Activated CD4-positive, alpha-beta T cell treated with anti-CD3 and anti-CD28 coated beads, Interleukin-2, amount 50 U/mL, for 4 hours (primary cell): ENCODE data around the gene F11R.
"Not testable (repeated sequence)": the region's sequence is repeated elsewhere in the genome, so short reads cannot be mapped to it uniquely, and the experiment has no call there.

ENCODE experiments used
- DNase-seq, 2 experiments: peaks; one replicate each; pipeline ENCODE4 v3.0.0-alpha.2; 2020

The F11R gene

DNA sequence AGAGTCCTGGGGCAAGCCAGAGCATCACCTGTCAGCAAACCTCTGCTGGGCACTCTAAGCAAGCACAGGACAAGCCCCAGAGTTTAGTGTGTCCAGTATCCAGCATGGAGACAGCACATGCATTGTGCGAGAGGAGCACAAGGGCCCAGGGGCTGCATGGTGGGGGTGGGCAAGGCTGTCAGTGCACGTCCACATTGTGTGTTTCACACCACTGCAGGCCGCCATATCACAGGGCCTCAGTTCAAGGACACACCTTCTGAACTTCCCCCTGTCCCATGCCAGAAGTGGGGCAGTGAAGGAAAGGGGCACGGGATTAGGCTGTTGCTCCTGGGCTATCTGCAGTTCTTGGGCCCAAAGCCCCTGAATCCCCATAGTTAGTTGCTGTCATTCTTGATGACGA, 18.6 kb upstream of the F11R start:
- no peak for DNase-seq

DNA sequence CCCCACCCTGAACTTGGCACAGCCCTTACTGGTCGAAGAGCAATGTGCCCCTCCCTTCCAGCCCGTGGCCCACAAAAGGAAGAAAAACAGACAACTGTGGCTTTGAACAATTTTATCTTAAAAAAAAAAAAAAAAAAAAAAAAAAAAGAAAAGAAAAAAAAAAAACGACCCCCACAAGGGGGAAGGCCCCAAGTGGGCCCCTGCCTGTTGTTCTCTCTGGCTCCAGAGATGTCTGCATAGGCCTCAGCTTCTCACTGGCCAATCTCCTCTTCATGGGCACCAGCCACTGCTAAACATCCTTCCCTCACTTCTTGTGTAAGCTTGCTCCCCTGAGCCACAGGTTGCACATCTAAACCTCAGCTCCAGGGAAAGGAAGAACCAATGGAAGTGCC, 18.2 kb upstream of the F11R start:
- no peak for DNase-seq

DNA sequence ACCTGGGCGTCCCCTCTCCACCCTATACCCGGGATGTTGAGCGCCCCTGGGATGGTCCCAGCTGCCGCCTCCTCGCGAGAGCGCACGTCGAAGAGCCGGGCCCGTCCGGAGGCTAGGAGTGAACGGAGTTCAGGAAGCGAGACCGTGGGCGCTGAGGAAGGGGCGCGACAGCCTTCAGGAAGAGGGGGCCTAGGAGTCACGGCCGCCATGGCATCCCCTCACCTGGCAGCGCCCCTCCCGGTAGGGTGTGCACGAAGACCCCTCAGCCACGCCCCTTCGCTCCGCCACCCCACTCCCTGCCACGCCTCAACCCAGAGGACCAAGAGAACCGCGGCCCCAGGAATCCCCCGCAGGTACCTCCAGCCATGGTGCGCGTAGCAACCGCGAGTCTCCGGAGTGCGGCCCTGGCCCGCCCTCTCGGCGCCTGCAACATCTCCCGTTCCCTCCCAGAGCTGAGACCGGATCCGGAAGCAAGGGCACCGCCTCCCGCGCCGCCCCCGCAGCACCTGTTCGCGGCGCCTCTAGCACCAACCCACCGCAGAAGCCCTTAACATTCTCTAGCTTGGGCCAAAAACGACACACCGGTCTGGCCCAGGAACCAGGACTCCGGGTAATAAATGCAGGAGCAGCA, 17.7 kb upstream of the F11R start, which contains the start of gene TSTD1:
Gene TSTD1, minus strand, starts transcription at position 442 of the 631 bp plus-strand sequence. Its CDS starts 75 bp downstream, at position 367.
- DNase-seq, result peak; percentile 83

DNA sequence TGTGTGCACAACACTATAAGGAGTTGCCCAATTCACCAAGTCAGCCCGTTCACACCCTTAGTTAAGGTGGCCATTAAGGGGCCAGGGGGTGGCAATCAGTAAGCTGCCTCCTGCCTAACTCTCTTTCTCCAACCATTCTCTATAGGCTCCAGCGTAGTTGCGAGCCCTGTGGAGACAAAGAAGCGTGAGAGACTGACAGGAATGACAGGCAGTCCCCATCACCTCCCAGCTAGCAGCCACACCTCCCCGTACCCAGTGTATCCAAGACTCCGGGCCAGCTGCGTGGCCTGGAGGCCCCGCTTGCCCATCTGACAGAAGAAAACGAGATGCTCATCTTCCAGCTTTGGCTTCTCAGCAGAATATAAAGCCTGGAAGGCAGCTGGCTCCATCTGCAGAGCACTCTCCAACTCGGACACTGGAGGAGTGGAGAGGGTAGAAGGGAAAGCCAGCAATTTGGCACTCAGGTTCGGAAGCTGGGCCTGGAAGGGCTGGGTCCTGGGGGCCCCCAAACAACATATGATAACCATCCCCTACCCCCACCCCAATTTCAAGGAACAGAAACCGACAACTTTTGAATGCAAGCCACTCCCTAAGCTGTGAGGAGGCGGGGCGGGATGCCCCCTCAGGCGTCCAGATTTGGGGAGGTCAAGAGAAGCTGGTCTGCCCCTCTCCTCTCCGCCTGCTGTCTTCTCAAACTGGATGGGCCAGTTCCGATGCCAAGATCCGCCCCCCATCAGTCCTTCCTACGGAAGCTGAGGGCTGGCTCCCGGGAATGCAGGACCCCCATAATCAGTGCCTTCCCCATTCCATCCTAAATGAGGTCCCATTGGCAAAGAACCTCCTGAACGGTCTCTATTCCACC, 16.9 kb upstream of the F11R start:
- DNase-seq, result no peak

DNA sequence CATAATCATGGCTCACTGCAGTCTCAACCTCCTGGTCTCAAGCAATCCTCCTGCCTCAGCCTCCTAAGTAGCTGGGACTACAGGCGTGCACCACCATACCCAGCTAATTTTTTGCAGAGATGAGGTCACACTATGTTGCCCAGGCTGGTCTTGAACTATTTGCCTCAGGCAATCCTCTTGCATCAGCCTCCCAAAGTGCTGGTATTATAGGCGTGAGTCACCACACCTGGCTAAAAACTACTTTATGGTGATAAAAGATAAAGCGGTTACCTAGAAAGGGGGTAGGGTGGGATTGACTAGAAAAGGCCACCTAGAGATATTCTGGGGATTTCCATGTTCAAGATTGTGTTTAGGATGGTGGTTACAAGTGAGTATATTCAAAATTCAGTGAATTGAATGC, 12.8 kb upstream of the F11R start:
- no peak for DNase-seq

DNA sequence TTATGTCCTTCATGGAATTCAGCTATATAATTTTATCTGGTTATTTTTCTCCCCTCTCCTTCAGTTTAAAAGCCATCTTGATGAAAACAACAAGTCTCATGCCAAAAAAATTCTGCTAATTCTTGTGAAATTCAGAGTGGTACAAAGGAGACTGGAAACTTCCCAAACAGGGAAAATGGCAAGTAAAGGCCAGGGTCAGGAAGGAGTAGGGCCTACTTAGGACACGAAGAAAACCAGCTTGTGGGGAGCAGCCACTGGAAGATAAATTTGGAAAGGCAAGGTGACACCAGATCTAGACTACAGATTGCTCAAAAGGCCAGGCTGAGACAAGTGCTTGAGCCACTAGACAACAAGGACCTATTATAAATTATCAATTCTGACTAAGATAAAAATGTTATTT, 11.5 kb upstream of the F11R start:
- no peak for DNase-seq

DNA sequence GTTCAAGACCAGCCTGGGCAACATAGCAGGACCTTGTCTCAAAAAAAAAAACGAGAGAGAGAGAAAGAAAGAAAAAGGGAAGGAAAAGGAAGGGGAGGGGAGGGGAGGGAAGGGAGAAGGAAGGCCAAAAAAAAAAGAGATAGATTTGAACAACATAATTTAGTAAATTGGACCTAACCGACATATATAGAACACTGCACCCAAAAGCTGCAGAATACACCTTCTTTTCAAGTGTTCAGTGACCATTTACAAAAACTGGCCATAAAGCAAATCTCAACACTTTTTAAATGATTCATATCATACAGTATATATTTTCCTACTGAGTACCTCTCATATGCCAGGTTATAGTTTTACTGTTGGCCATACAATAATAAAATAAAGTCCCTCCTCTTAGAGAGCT, 10.9 kb upstream of the F11R start:
- DNase-seq, result no peak

DNA sequence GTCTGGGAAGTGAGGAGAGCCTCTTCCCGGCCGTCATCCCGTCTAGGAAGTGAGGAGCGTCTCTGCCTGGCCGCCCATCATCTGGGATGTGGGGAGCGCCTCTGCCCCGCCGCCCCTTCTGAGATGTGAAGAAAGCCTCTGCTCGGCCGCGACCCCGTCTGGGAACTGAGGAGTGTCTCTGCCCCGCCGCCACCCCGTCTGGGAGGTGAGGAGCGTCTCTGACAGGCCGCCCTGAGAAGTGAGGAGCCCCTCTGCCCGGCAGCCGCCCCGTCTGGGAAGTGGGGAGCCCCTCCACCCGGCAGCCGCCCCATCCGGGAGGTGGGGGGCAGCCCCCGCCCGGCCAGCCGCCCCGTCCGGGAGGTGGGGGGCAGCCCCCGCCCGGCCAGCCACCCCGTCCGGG, 8.5 kb upstream of the F11R start:
- DNase-seq, result not testable (repeated sequence)

DNA sequence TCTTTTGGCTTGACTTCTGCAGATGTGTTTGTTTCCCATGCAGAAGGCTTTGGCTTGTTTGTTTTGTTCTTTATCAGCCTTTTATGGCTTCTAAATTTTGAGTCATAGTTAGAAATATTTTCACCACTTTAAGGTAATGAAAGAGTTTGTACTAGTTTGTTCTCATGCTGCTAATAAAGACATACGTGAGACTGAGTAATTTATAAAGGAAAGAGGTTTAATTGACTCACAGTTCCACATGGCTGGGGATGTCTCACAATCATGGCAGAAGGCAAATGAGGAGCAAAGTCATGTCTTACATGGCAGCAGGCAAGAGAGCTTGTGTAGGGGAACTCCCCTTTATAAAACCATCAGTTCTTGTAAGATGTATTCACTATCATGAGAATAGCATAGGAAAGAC, 6.0 kb upstream of the F11R start:
- not testable (repeated sequence) for DNase-seq

DNA sequence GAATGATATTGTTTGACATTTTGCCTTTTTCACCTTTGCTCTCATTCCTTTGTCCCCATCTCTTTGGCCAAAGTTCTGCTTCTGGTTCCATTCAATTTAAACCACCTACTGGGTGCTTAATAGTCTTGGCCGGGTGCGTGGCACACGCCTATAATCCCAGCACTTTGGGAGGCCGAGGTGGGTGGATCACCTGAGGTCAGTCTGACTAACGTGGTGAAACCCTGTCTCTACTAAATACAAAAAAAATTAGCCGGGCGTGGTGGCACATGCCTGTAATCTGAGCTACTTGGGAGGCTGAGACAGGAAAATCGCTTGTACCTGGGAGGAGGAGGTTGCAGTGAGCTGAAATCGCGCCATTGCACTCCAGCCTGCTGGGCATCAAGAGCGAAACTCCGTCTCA, 1.5 kb upstream of the F11R start:
- not testable (repeated sequence) for DNase-seq

DNA sequence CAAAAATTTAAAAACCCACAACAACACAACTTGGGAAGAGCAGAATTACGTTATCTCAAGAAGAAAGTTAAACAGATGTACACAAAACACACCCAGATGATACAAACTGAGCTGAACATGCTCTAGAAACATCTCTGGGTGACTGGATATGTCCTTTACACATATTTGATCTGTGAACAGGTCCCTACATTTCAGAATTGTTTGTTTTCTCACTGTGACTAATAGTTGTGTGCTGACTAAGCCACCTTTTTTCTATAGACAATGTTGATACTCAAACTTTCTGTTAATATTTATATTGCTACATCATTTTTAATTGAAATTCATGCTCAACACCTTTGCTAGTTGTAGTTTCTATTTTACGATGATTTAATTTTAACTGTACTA, 1.0 kb upstream of the F11R start:
- DNase-seq, result no peak

DNA sequence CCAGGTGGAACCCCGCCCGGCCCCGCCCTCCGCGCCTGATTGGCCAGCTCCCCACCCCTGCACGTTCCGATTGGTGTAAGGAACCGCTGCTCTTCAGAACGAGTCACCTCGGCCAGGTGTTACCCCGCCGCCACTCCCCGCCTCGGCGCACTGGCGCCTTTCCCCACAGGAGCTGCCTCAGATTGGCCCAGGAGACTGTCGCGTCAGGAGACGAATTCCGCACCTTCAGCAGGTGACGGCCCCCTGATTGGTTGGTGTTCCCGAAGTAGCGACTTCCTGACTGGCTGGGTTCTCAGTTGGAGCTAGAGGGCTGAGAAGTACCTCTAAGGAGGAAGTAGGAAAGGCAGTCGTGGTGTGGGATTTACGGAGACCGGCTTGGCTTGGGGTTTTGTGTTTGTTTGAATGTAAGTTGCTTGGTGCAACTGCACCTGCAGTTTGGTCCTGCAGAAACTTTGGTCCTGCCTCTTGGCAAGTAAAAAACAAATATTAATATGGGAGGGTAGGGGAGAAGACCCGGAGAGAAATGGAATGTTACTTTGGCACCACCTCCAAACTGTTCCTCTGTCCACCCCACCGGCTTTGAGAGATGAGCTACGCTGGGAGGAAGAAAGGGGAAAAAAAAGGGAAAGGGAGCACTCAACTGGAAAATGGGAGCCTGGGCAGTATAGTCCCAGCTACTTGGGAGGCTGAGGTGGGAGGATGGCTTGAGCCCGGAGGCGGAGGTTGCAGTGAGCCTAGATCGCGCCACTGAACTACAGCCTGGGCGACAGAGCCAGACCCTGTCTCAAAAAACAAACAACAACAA, 415 bp upstream of the F11R start:
- DNase-seq, result peak; percentile 90

DNA sequence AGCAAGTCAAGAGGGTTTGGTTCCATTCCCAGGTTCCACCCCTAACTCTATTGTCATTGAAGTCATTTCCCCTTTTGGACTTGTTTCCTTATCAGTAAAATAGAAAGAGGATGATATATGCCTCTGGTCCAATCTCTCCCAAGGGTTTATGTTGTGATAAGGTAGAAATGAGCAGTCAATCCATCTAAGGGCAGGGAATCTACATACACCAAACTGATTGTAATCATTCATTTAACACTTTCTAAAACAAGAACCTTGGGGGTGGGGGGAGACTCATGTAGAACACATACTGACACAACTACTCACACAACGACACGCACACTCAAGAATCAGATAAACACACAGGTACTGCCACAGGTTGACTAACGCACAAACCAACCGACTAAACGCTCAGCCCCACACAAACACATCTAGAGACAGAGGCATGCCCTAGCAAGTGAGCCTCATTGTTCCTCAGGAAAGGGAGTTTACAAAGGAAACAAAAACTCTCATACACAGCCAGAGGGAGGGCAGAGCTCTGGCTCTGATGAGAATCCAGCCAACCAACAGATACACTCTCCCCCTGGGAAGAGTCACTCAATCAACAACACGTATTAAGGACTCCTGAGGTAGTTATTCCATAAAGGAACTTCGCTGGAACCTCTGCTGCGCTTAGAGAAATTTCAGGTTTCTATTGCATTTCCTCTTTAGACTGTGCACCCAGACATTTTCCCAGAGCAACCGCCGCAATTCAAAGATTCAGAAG, 1.0 kb downstream of the F11R start:
- DNase-seq, result no peak

DNA sequence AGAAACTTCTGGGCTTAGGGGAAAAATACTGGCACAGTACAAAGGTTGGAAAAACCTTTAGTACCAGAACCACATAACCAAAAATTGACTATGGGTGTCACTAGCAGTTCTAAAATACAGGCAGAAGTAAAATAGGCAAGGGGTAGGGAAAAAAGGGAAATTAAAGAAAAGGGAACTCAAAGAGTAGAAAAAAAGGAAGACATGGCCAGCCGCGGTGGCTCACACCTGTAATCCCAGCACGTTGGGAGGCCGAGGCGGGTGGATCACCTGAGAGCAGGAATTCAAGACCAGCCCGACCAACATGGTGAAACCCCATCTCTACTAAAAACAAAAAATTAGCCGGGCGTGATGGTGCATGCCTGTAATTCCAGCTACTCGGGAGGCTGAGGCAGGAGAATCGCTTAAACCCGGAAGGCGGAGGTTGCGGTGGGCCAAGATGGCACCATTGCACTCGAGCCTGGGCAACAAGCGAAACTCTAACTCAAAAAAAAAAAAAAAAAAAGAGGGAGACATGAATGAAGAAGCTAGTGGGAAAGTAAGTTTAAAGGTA, 1.8 kb downstream of the F11R start:
- not testable (repeated sequence) for DNase-seq

DNA sequence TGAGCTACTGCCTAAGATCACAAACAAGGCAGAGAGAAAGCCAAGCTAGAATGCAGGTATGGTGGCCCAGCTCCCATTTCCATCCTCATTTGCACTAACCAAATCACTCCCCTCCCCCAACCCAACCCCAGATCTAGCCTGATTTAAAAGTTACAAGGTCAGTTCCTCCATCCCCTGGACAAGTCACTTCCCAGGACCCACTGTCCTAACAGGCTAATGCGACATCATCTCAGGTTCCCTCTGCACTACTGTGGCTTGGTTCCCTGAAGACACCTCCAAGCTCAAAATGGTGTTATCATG, 2.4 kb downstream of the F11R start:
- no peak for DNase-seq

DNA sequence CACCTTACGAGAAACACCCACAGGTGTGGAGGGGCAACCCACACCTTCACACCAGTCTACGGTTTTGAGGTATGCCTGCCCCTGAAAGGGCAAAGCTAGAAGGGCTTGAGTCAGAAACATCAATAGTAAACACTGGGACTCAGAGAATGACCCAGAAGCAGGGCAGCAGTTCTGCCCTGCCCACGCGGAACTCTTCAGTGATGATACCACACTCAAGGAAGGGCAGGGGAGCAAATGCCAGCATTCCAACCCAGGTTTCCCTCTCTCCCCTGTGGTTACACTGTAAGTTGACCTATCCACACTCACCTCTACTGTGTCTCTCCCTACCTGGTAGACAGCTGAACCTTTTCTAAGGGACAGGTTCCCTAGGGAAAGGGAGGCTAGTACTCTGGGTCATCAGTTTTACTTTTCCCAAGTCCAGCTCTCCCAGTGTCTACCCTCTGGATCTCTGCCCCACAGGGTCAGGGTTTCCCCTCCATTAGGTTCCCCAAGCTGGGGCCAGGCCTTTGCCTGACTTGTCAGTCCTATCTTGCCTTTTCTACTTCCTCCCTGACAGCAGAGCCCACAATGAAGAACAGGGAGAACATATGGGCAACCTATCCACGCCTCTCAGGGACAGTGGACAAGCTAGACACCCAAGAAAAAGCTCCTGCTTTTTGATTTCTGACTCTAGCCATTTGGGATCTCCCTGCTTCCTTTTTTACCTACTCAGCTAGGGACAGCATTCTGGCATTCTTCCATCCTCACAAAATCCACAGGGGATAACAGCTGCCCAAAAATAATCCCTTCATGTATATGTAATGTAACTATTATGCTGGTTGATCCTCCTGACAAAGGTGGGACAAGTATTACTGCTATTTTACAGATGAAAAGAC, 3.0 kb downstream of the F11R start:
- DNase-seq, result no peak

DNA sequence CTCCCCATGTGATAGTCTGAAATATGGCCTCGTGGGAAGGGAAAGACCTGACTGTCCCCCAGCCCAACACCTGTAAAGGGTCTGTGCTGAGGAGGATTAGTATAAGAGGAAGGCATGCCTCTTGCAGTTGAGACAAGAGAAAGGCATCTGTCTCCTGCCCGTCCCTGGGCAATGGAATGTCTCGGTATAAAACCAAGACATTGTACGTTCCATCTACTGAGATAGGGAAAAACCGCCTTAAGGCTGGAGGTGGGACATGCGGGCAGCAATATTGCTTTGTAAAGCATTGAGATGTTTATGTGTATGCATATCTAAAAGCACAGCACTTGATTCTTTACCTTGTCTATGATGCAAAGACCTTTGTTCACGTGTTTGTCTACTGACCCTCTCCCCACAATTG, 3.8 kb downstream of the F11R start:
- DNase-seq, result not testable (repeated sequence)

DNA sequence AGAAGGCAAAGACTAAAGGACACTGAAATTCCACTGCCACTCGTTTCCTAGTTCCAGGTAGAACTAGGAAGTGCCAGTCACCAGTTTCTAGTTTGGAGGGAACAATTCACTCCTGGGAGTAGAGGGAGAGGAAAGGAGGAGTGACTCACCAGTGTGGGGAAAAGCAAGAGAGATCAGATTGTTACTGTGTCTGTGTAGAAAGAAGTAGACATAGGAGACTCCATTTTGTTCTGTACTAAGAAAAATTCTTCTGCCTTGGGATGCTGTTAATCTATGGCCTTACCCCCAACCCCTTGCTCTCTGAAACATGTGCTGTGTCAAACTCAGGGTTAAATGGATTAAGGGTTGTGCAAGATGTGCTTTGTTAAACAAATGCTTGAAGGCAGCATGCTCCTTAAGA, 4.3 kb downstream of the F11R start:
- DNase-seq, result not testable (repeated sequence)

DNA sequence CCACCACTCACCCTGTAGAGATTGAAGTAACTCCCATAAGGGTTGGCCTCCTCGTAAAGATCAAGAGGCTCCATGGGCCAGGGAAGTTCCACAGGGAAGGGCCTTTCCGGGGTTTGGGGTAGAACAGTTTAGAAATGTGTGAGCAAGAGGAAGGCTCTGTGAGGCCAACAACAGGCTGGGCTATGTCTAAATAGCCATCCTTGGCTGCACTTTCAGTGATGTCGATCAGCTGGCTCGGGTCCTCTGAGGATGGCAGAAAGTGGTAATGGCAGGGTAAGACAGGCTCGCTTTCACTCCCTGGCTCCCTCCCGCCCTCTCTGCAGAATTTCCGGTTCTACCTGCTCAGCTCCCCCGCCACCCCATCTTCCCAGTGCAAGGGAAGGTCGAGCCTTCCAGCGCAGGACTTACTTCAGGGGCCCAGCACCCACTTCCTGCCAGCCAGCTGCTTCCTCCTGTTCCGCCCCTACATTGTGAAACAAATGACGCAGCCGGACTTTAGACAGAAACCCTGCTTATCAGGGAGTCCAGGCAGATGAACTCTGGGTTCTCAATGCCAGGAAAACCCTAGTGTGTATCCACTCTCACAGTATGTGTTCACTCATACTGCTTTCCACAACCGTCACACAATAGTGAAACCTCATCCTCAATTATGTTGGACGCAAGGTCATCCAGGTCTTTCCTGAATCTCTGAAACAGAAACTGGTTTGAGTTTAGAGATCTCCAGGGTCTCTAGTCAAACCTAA, 7.3 kb downstream of the F11R start:
- DNase-seq, result peak; percentile 30 to 33

DNA sequence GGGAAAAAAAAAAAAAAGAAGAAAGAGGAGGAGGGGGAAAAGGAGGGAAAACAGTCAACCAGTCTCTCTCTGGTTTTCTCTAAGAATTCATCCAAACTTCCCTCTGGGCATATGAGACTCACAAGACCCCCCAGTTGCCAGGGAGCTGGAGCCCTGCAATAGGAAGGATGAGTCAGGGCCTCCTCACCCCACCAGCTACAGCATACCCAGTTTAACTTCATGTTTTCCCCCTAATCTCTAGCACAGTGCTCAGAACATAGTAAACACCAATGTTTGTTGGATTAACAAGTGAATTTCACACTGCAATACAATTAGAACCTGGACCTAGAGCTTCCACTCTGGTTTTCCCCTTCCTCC, 7.8 kb downstream of the F11R start:
- DNase-seq, result no peak

DNA sequence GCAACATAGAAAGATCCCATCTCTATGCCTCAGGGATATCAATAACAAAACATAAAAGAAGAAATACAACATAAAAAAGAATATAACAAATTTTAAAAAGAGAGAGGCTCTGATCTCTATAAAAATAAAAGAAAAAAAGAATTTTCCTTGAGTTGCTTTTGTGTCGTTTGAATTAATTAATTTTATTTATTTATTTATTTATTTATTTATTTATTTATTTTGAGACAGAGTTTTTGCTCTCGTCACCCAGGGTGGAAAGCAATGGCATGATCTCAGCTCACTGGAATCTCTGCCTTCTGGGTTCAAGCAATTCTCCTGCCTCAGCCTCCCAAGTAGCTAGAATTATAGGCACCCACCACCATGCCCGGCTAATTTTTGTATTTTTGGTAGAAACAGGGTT, 8.5 kb downstream of the F11R start:
- DNase-seq, result no peak
